Neuronal stem cell (in vitro differentiated cells): ENCODE results near the gene CHST11.

ENCODE experiments used
- DNase-seq: peaks from one replicate; pipeline ENCODE4 v3.0.0-alpha.2; 2013; ENCODE audit warnings: low spot score
- H2AFZ ChIP-seq: one replicate; pipeline ENCODE4 v1.6.1; 2013; ENCODE audit warnings: mild to moderate bottlenecking, low read length, inconsistent platforms
- H2AK5ac ChIP-seq: 2 replicates; pipeline ENCODE4 v1.6.1; 2013; ENCODE audit warnings: low read depth, mild to moderate bottlenecking, inconsistent platforms, low read length, moderate library complexity, mixed read lengths
- H2BK120ac ChIP-seq: 2 replicates; pipeline ENCODE4 v1.6.1; 2013; ENCODE audit warnings: low read depth, mild to moderate bottlenecking, inconsistent platforms, low read length, moderate library complexity, mixed read lengths
- H2BK12ac ChIP-seq: one replicate; pipeline ENCODE4 v1.6.1; 2013; ENCODE audit warnings: low read length, inconsistent platforms
- H2BK15ac ChIP-seq: 2 replicates; pipeline ENCODE4 v1.6.1; 2013; ENCODE audit warnings: mild to moderate bottlenecking, low read length, inconsistent platforms, mixed read lengths
- H2BK5ac ChIP-seq: one replicate; pipeline ENCODE4 v1.6.1; 2013; ENCODE audit warnings: inconsistent platforms, mild to moderate bottlenecking, low read length, moderate library complexity
- H3K14ac ChIP-seq: one replicate; pipeline ENCODE4 v1.6.1; 2013; ENCODE audit warnings: low read length, inconsistent platforms
- H3K18ac ChIP-seq: 2 replicates; pipeline ENCODE4 v1.6.1; 2013; ENCODE audit warnings: low read length, inconsistent platforms
- H3K23ac ChIP-seq: 2 replicates; pipeline ENCODE4 v1.6.1; 2013; ENCODE audit warnings: low read depth, mild to moderate bottlenecking, mixed read lengths, low read length, inconsistent platforms; ENCODE audit not compliant: poor library complexity
- H3K27ac ChIP-seq: replicated peaks from 3 replicates; pipeline ENCODE4 v1.5.1; 2013; ENCODE audit warnings: low read length, inconsistent platforms
- H3K27me3 ChIP-seq, 3 experiments: 2 replicates each; pipeline ENCODE4 v1.6.1; 2013; ENCODE audit warnings: low read length in 3 of 3, mild to moderate bottlenecking in 2 of 3, inconsistent platforms in 1 of 3, low read depth in 1 of 3, mixed read lengths in 1 of 3, moderate library complexity in 1 of 3; ENCODE audit not compliant: control insufficient read depth in 3 of 3, insufficient read depth in 3 of 3
- H3K36me3 ChIP-seq, 2 donors: replicated peaks in 1 of 2; 2 replicates each; pipeline ENCODE4 v1.6.1; 2013; ENCODE audit warnings: low read length in 2 of 2; ENCODE audit not compliant: control insufficient read depth in 2 of 2, insufficient read depth in 2 of 2
- H3K4ac ChIP-seq: 2 replicates; pipeline ENCODE4 v1.6.1; 2013; ENCODE audit warnings: inconsistent platforms, mild to moderate bottlenecking, low read length, moderate library complexity
- H3K4me1 ChIP-seq, 2 donors: 1 replicate in 1 of 2; 2 replicates in 1 of 2; pipeline ENCODE4 v1.6.1; 2013; ENCODE audit warnings: low read length in 2 of 2, low read depth in 1 of 2; ENCODE audit not compliant: control insufficient read depth in 2 of 2, insufficient read depth in 1 of 2
- H3K4me2 ChIP-seq: one replicate; pipeline ENCODE4 v1.6.1; 2013; ENCODE audit warnings: mild to moderate bottlenecking, low read length, inconsistent platforms; ENCODE audit not compliant: insufficient read depth, poor library complexity, severe bottlenecking
- H3K4me3 ChIP-seq, 2 donors: 2 replicates each; pipeline ENCODE4 v1.5.1; 2013; ENCODE audit warnings: low read length in 2 of 2, mild to moderate bottlenecking in 2 of 2, inconsistent platforms in 1 of 2, moderate library complexity in 1 of 2
- H3K79me1 ChIP-seq: one replicate; pipeline ENCODE4 v1.6.1; 2013; ENCODE audit warnings: low read depth, mild to moderate bottlenecking, inconsistent platforms, low read length, moderate library complexity
- H3K9ac ChIP-seq: one replicate; pipeline ENCODE4 v1.6.1; 2013; ENCODE audit warnings: mild to moderate bottlenecking, low read depth, low read length, inconsistent platforms; ENCODE audit not compliant: poor library complexity
- H3K9me3 ChIP-seq, 2 donors: replicated peaks in 1 of 2; 2 replicates each; pipeline versions ENCODE3 to v1.6.1; 2013; ENCODE audit warnings: low read length in 2 of 2, mild to moderate bottlenecking in 2 of 2, inconsistent platforms in 1 of 2, low read depth in 1 of 2, mixed read lengths in 1 of 2, moderate library complexity in 1 of 2; ENCODE audit not compliant: control insufficient read depth in 2 of 2, insufficient read depth in 1 of 2
- H4K8ac ChIP-seq: one replicate; pipeline ENCODE4 v1.6.1; 2013; ENCODE audit warnings: low read depth, mild to moderate bottlenecking, inconsistent platforms, low read length, moderate library complexity
- H4K91ac ChIP-seq: one replicate; pipeline ENCODE4 v1.6.1; 2013; ENCODE audit warnings: low read length, low read depth, mild to moderate bottlenecking, inconsistent platforms; ENCODE audit not compliant: poor library complexity
- WGBS, 2 donors: extraction: QIAGEN DNeasy Blood & Tissue Kit; methylation state at CpG; one replicate each; pipeline ENCODE4 v1.1.7; 2013; ENCODE audit warnings: missing lambda C conversion rate in 2 of 2, mixed read lengths in 1 of 2; ENCODE audit not compliant: insufficient read length in 2 of 2, insufficient replicate concordance in 1 of 2; ENCODE audit errors: extremely low coverage in 2 of 2; 5-methylcytosine and 5-hydroxymethylcytosine counted together

CHST11 gene

GRCh38 chr12:104499668-104500332 is 43.1 kb downstream of the CHST11 start:
- Histone ChIP-seq H3K9ac (no peak overlapping the region), H2BK5ac (no peak overlapping the region), H3K79me1 (no peaks in the 10 kb centered on the region), H3K36me3 (no peaks in the 10 kb centered on the region), H4K8ac (no peak overlapping the region), H2AFZ (no peak overlapping the region), H3K4me2 (no peak overlapping the region), H3K4me3 (no peak overlapping the region), H2AK5ac (no peak overlapping the region), H3K27ac (no peak overlapping the region), H3K23ac (no peak overlapping the region), H3K27me3 (no peaks in the 10 kb centered on the region), H2BK12ac (no peak overlapping the region), H4K91ac (no peak overlapping the region), H3K4me1 (peaks cover 0 to 1% of the 10 kb centered on the region in 2 donors), H2BK120ac (no peak overlapping the region), H3K14ac (no peak overlapping the region), H3K18ac (no peak overlapping the region), H3K9me3 (no peaks in the 10 kb centered on the region), H2BK15ac (no peak overlapping the region), H3K4ac (no peak overlapping the region)
- no CpG with 5 or more reads among the region's 4 CpGs for WGBS, 2 donors
- DNase-seq = no peak

- H3K9me3 ChIP-seq = no peaks in the 10 kb centered on the region
Observed at GRCh38 chr12:104501115-104501514, 44.4 kb downstream of the CHST11 start.

GRCh38 chr12:104501660-104502059 is 44.9 kb downstream of the CHST11 start:
- no peaks in the 10 kb centered on the region for H3K79me1 ChIP-seq
- no peaks in the 10 kb centered on the region for H3K36me3 ChIP-seq
- no peak overlapping the region for H2BK12ac ChIP-seq
- no peak overlapping the region for H4K8ac ChIP-seq
- H3K27ac ChIP-seq = no peak overlapping the region
- H3K4me1 ChIP-seq = peaks cover 0 to 2% of the 10 kb centered on the region in 2 donors
- no CpG with 5 or more reads among the region's 3 CpGs for WGBS, 2 donors
- no peak overlapping the region for H3K4ac ChIP-seq
- H3K4me3 ChIP-seq = no peak overlapping the region
- H3K23ac ChIP-seq = no peak overlapping the region
- no peak overlapping the region for H3K9ac ChIP-seq
- no peak overlapping the region for H3K14ac ChIP-seq
- H2AFZ ChIP-seq = no peak overlapping the region
- H3K4me2 ChIP-seq = no peak overlapping the region
- H2BK15ac ChIP-seq = no peak overlapping the region
- no peaks in the 10 kb centered on the region for H3K9me3 ChIP-seq
- no peak overlapping the region for H2BK5ac ChIP-seq
- H3K27me3 ChIP-seq = no peaks in the 10 kb centered on the region
- no peak overlapping the region for H2AK5ac ChIP-seq
- no peak overlapping the region for H2BK120ac ChIP-seq
- H4K91ac ChIP-seq = no peak overlapping the region
- no peak overlapping the region for H3K18ac ChIP-seq
- DNase-seq = no peak

More at GRCh38 chr12:104501115-104501514, 44.4 kb downstream of the CHST11 start:
- Histone ChIP-seq H3K27me3 (no peaks in the 10 kb centered on the region), H3K4ac (no peak overlapping the region), H2BK5ac (no peak overlapping the region), H3K14ac (no peak overlapping the region), H3K18ac (no peak overlapping the region), H2AFZ (no peak overlapping the region), H3K79me1 (no peaks in the 10 kb centered on the region), H3K27ac (no peak overlapping the region), H2BK12ac (no peak overlapping the region), H2BK15ac (no peak overlapping the region), H2AK5ac (no peak overlapping the region), H3K23ac (no peak overlapping the region), H3K9ac (no peak overlapping the region), H3K4me3 (no peak overlapping the region), H2BK120ac (no peak overlapping the region), H4K8ac (no peak overlapping the region), H3K4me1 (peaks cover 0 to 1% of the 10 kb centered on the region in 2 donors), H4K91ac (no peak overlapping the region), H3K36me3 (no peaks in the 10 kb centered on the region), H3K4me2 (no peak overlapping the region)
- no peak for DNase-seq
- no CpG with 5 or more reads among the region's 1 CpG for WGBS, 2 donors

- no peak overlapping the region for H2BK15ac ChIP-seq
- H3K36me3 ChIP-seq = no peaks in the 10 kb centered on the region
- peaks cover 0 to 7% of the 10 kb centered on the region in 2 donors for H3K4me1 ChIP-seq
- H3K9me3 ChIP-seq = no peaks in the 10 kb centered on the region
- H4K91ac ChIP-seq = no peak overlapping the region
- no peak for DNase-seq
- H3K79me1 ChIP-seq = no peaks in the 10 kb centered on the region
- H3K4me3 ChIP-seq = no peak overlapping the region
- no peak overlapping the region for H3K4ac ChIP-seq
- no CpG with 5 or more reads among the region's 5 CpGs for whole genome bisulfite sequencing, 2 donors
- H3K18ac ChIP-seq = no peak overlapping the region
- no peak overlapping the region for H2AFZ ChIP-seq
- H2AK5ac ChIP-seq = no peak overlapping the region
- H4K8ac ChIP-seq = no peak overlapping the region
- H3K4me2 ChIP-seq = no peak overlapping the region
- H2BK120ac ChIP-seq = no peak overlapping the region
- no peak overlapping the region for H3K27ac ChIP-seq
- no peak overlapping the region for H2BK5ac ChIP-seq
- no peak overlapping the region for H3K9ac ChIP-seq
- no peak overlapping the region for H3K14ac ChIP-seq
- H3K23ac ChIP-seq = no peak overlapping the region
- H3K27me3 ChIP-seq = no peaks in the 10 kb centered on the region
- no peak overlapping the region for H2BK12ac ChIP-seq
Observed at GRCh38 chr12:104502217-104502616, 45.5 kb downstream of the CHST11 start.
